Parathyroid adenoma (tissue), 2 donors: Measurements from ENCODE around the gene MAP3K6.

Experiments used
- H2AFZ ChIP-seq: fragments of 300-600 bp; sonication (generic); one replicate; pipeline ENCODE4 v1.7.0; 2017; ENCODE audit warnings: antibody characterized with exemption, mild to moderate bottlenecking
- H3K27ac ChIP-seq: fragments of 300-600 bp; sonication (generic); one replicate; pipeline ENCODE4 v1.7.0; 2017
- H3K27me3 ChIP-seq: fragments of 300-600 bp; sonication (generic); one replicate; pipeline ENCODE4 v1.7.0; 2017; ENCODE audit warnings: low read length; ENCODE audit not compliant: control insufficient read depth, insufficient read depth
- H3K36me3 ChIP-seq: fragments of 300-600 bp; sonication (generic); one replicate; pipeline ENCODE4 v1.7.0; 2017; ENCODE audit warnings: low read length; ENCODE audit not compliant: control insufficient read depth, insufficient read depth
- H3K4me1 ChIP-seq: fragments of 300-600 bp; sonication (generic); one replicate; pipeline ENCODE4 v1.7.0; 2017; ENCODE audit warnings: control low read depth
- H3K4me2 ChIP-seq: fragments of 300-600 bp; sonication (generic); one replicate; pipeline ENCODE4 v1.7.0; 2017; ENCODE audit warnings: low read length
- H3K4me3 ChIP-seq: fragments of 300-600 bp; sonication (generic); one replicate; pipeline ENCODE4 v1.7.0; 2017; ENCODE audit warnings: low read depth, low read length
- H3K79me2 ChIP-seq: fragments of 300-600 bp; sonication (generic); one replicate; pipeline ENCODE4 v1.7.0; 2017; ENCODE audit warnings: control low read depth
- H3K9ac ChIP-seq: fragments of 300-600 bp; sonication (generic); one replicate; pipeline ENCODE4 v1.7.0; 2017; ENCODE audit warnings: mild to moderate bottlenecking
- H3K9me3 ChIP-seq: fragments of 300-600 bp; sonication (generic); one replicate; pipeline ENCODE4 v1.7.0; 2017; ENCODE audit warnings: low read length; ENCODE audit not compliant: control insufficient read depth
- TF ChIP-seq, protein P1 (sequence below): fragments of 300-600 bp; sonication (generic); IDR thresholded peaks from one replicate; pipeline ENCODE4 v1.7.0; 2017; ENCODE audit warnings: antibody characterized with exemption, mild to moderate bottlenecking
- donor health status: primary hyperparathyroidism.

The MAP3K6 gene

DNA sequence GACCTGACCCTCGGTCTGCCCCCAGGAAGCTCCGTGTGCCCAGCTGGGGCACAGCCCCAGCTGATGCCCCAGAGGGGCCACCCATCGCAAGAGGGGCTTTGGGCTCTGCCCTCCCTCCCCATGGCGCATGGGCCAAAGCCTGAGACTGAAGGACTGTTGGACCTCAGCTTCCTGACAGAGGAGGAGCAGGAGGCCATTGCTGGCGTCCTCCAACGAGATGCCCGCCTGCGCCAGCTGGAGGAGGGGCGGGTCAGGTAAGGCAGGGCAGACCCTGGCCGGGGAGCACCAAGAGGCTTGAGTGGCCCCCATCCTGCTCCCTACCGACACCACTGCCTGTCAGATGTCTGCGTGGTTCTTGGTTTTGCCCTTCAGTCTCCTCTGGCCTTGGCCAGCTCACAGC, 21.5 kb downstream of the MAP3K6 start:
- no peaks in the 10 kb centered on the region for H3K4me1 ChIP-seq
- H3K9me3 ChIP-seq = no peaks in the 10 kb centered on the region
- H3K4me2 ChIP-seq = no peak overlapping the region
- H3K27me3 ChIP-seq = no peaks in the 10 kb centered on the region
- no peak overlapping the region for H3K27ac ChIP-seq
- TF ChIP-seq, protein P1, sequence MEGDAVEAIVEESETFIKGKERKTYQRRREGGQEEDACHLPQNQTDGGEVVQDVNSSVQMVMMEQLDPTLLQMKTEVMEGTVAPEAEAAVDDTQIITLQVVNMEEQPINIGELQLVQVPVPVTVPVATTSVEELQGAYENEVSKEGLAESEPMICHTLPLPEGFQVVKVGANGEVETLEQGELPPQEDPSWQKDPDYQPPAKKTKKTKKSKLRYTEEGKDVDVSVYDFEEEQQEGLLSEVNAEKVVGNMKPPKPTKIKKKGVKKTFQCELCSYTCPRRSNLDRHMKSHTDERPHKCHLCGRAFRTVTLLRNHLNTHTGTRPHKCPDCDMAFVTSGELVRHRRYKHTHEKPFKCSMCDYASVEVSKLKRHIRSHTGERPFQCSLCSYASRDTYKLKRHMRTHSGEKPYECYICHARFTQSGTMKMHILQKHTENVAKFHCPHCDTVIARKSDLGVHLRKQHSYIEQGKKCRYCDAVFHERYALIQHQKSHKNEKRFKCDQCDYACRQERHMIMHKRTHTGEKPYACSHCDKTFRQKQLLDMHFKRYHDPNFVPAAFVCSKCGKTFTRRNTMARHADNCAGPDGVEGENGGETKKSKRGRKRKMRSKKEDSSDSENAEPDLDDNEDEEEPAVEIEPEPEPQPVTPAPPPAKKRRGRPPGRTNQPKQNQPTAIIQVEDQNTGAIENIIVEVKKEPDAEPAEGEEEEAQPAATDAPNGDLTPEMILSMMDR = no peak
- no peak overlapping the region for H3K9ac ChIP-seq
- no peaks in the 10 kb centered on the region for H3K79me2 ChIP-seq
- no peak overlapping the region for H3K4me3 ChIP-seq
- no peak overlapping the region for H2AFZ ChIP-seq
- no peaks in the 10 kb centered on the region for H3K36me3 ChIP-seq

DNA sequence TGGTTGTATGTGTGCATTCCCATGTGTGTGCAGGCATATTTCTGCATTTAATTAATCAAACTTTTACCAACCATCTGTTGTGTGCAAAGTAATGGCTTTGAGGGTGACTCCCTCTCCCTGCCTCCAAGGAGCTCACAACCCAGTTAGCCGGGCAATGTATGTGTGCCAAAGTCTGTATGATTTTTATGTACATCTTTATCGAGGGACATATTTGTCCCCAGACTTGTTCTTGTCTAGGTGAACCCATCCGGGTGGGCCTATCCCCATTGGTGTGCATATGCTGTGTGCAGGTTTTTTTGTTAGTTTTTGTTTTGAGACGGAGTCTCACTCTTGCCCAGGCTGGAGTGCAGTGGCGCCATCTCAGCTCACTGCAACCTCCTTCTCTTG, 23.1 kb downstream of the MAP3K6 start:
- Histone ChIP-seq H3K9ac (no peak overlapping the region), H3K4me1 (no peaks in the 10 kb centered on the region), H3K4me3 (peak overlapping the region; percentile 60), H3K79me2 (no peaks in the 10 kb centered on the region), H3K27me3 (no peaks in the 10 kb centered on the region), H3K9me3 (no peaks in the 10 kb centered on the region), H3K36me3 (no peaks in the 10 kb centered on the region), H3K27ac (no peak overlapping the region), H3K4me2 (peak overlapping the region; percentile 65), H2AFZ (no peak overlapping the region)
- TF ChIP-seq, protein P1 = no peak

DNA sequence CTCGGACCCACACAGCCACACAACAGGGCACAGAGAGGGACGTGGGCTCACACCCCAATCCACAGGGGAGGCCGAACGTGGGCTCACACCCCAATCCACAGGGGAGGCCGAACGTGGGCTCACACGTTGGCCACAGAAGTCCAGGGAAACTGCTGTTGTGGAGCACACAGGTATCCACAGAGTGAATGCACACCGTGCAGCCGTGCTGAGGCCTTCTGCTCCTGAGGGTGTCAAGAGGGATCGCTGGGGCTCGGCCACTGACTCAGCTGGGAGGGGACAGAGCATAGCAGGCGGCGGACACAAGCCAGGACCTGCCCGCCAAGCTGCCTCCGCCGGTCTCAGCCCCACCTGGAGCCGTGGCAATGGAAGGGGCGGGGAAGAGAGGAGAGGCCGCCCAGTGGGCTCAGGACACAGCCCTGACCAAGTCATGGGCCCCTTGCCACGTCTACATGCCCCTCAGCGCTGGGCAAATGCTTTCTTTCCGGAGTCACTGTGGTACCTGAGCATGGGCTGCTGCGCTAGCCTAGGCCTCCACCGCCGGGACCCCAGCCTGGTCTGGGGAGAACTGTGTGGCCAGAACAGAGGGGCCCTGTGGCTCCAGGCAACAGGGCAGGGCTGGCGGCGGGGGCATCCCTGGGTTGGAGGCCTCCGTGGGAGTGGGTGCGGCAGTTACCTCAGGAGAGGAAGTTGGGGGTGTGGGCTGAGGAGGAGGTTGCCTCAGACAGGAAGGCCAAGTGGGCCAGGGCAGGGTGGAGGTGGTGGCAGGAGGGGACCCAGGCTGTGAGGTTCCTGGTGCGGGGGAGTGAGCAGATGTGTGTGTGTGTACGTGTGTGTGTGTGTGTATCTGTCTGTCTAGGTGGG, 23.8 kb downstream of the MAP3K6 start:
- no peak overlapping the region for H3K9ac ChIP-seq

DNA sequence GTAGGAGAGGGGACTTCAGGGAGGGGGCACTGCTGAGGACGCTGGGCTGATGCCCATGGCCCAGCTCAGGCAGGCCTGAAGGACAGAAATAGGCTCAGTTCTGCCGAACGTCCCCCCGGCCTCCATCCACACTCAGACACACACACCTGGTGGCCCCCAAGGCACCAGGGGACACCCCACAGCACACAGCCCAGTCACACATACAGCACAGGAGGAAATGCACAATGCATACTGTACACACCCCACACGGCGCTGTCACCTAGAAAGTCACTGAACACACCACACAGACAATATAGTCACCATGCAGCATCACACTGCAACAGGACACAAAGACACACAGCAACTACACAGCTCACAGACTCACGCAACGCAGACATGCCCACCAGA, 24.4 kb downstream of the MAP3K6 start:
- Histone ChIP-seq H3K27me3 (no peaks in the 10 kb centered on the region), H2AFZ (no peak overlapping the region), H3K27ac (no peak overlapping the region), H3K36me3 (no peaks in the 10 kb centered on the region), H3K4me2 (peak overlapping the region; percentile 65), H3K79me2 (no peaks in the 10 kb centered on the region), H3K4me3 (peak overlapping the region; percentile 60), H3K9ac (no peak overlapping the region), H3K9me3 (no peaks in the 10 kb centered on the region), H3K4me1 (no peaks in the 10 kb centered on the region)
- TF ChIP-seq, protein P1 = no peak

More for the DNA sequence above, 23.8 kb downstream of the MAP3K6 start:
- Histone ChIP-seq H3K4me1 (no peaks in the 10 kb centered on the region), H2AFZ (no peak overlapping the region), H3K4me3 (peak overlapping the region; percentile 60), H3K36me3 (no peaks in the 10 kb centered on the region), H3K9me3 (no peaks in the 10 kb centered on the region), H3K27ac (no peak overlapping the region), H3K27me3 (no peaks in the 10 kb centered on the region), H3K79me2 (no peaks in the 10 kb centered on the region), H3K4me2 (peak overlapping the region; percentile 65)
- TF ChIP-seq, protein P1 = no peak
